GM06990 (cell line): ENCODE measurements around the gene SYNM.

ENCODE experiments used
- DNase-seq: peaks from one replicate; pipeline ENCODE4 v3.0.0-alpha.2; 2011; ENCODE audit not compliant: insufficient read length; ENCODE audit errors: extremely low read depth
- H3K27me3 ChIP-seq: replicated peaks from 2 replicates; pipeline ENCODE4 v1.6.0; 2011; ENCODE audit warnings: low read length; ENCODE audit not compliant: control insufficient read depth, insufficient read depth
- H3K36me3 ChIP-seq: 2 replicates; pipeline ENCODE4 v1.5.1; 2011; ENCODE audit warnings: low read length; ENCODE audit not compliant: control insufficient read depth, insufficient read depth
- H3K4me3 ChIP-seq: replicated peaks from 2 replicates; pipeline ENCODE4 v1.5.1; 2011; ENCODE audit warnings: low read depth, mild to moderate bottlenecking, control low read depth, low read length
- TF ChIP-seq, protein P1 (sequence below): IDR thresholded peaks from 2 replicates; pipeline ENCODE4 v1.5.1; 2011; ENCODE audit warnings: low read length, control low read depth, mild to moderate bottlenecking, inconsistent platforms; ENCODE audit not compliant: insufficient read depth, poor library complexity, severe bottlenecking

The SYNM gene

DNA sequence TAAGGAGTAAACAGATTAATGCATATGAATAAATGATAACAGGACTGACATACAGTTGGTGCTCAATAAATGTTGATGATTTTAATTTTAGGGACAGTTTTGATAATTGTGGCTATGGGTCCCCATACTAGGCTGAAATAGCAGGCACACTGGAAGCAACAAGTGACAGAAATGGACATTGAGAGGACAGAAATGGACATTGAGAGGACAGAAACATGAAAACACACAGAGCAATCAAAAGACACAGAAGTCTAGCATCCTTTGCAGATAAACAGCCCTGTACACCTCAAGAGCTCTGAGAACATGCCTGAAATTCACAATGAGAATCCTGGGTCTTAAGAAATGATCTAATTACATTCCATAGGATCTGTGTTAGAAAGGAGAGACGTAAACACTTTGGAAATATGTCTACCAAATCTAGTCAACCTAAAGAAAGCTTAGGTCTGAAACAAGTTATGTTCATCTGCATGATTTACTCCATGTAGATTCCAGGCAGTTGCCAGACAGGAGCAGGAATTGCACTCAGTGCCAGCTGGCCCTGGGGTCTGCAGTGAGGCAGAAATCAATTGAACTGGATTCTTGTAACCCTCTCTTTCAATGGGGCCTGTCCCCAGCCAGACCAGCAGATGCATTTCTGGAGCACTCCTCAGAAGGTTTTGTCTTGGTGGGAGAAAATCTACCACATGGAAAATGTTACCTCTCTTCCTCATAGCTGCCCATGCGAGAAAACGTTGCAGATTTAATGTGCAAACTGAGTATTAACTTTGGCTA is 60.3 kb downstream of the SYNM start:
- H3K27me3 ChIP-seq, result no peaks in the 10 kb centered on the region
- no peaks in the 10 kb centered on the region for H3K36me3 ChIP-seq
- TF ChIP-seq, protein P1, sequence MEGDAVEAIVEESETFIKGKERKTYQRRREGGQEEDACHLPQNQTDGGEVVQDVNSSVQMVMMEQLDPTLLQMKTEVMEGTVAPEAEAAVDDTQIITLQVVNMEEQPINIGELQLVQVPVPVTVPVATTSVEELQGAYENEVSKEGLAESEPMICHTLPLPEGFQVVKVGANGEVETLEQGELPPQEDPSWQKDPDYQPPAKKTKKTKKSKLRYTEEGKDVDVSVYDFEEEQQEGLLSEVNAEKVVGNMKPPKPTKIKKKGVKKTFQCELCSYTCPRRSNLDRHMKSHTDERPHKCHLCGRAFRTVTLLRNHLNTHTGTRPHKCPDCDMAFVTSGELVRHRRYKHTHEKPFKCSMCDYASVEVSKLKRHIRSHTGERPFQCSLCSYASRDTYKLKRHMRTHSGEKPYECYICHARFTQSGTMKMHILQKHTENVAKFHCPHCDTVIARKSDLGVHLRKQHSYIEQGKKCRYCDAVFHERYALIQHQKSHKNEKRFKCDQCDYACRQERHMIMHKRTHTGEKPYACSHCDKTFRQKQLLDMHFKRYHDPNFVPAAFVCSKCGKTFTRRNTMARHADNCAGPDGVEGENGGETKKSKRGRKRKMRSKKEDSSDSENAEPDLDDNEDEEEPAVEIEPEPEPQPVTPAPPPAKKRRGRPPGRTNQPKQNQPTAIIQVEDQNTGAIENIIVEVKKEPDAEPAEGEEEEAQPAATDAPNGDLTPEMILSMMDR, result no peak
- no peak for DNase-seq
- no peak overlapping the region for H3K4me3 ChIP-seq

DNA sequence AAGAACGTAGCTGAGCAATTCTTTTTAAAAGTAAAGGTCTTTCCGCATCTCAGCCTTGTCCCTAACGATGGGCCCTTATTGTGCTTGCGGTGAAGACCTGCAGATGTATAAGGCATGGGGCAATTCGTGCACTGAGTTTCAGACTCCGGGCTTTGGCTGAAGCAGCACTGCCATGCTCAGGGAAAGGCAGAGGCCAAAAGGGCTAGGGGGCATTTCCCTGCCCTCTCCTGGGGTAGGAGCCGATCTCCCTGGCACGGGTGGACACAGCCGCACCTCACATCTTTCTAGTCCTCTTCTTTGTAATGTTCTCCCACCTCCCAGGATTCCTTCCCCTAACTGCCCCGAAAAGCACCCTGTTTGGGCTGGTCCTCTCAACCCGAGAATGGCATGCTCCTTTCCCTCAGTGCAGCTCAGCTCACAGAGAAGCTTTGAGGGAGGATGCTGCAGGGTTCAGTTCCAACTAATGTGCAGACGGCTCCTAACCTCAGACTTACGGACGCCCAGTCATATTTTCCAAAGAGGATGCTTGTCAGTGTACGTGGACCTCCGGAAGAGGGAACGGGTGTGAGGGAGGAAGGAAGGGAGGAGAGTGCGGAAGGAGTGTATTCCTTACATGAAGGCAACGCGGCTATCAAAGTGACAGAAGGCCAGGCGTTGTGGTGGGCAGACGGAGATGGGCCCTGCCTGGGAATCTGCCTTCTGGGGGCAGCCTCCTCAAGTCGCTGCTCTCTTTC is 61.2 kb downstream of the SYNM start:
- DNase-seq, result no peak
- Histone ChIP-seq H3K4me3 (no peak overlapping the region), H3K27me3 (no peaks in the 10 kb centered on the region), H3K36me3 (no peaks in the 10 kb centered on the region)
- TF ChIP-seq, protein P1, result no peak

DNA sequence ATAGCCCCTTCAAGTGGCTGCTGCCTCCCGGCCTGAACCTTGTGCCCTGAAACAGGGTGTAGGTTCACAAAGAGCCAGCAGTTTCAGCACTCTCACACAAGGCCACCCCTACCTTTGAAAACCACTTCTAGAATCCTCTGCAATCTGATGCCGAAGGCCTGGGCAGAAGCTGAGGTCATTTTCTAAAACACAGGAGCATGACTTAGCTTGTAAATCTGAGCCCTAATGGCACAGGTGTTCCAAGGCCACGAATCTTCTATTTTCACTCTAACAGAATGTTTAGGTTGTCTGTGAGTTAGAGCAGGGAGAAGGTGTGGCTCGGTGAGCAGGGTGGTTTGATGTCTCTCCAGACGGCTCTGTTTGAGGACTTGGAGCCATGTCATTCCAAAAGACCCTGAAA is 62.3 kb downstream of the SYNM start:
- TF ChIP-seq, protein P1, result no peak
- H3K27me3 ChIP-seq, result no peaks in the 10 kb centered on the region

DNA sequence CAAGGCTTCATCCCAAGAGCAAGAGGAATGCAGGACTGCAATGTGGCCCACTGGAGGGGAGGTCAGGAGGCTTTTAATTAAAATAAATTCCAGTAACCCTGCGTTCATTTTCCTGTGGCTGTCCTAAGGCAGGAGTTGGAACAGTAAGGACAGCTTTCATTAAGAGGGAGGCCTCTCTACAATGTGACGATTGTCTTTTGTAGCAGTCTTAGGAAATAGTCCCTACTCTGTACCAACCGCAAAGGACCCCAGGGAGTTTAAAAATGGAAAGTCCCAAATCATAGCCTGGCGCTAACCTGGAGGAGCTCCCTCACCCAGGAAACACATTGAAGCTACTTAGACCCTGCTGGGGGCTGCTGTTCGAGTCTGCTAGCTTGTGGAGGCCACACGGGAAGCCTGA is 62.8 kb downstream of the SYNM start:
- TF ChIP-seq, protein P1, result no peak
- H3K36me3 ChIP-seq, result no peaks in the 10 kb centered on the region
- DNase-seq, result peak; percentile 29

More for the DNA sequence above, 62.3 kb downstream of the SYNM start:
- Histone ChIP-seq H3K4me3 (no peak overlapping the region), H3K36me3 (no peaks in the 10 kb centered on the region)
- DNase-seq, result no peak

DNA sequence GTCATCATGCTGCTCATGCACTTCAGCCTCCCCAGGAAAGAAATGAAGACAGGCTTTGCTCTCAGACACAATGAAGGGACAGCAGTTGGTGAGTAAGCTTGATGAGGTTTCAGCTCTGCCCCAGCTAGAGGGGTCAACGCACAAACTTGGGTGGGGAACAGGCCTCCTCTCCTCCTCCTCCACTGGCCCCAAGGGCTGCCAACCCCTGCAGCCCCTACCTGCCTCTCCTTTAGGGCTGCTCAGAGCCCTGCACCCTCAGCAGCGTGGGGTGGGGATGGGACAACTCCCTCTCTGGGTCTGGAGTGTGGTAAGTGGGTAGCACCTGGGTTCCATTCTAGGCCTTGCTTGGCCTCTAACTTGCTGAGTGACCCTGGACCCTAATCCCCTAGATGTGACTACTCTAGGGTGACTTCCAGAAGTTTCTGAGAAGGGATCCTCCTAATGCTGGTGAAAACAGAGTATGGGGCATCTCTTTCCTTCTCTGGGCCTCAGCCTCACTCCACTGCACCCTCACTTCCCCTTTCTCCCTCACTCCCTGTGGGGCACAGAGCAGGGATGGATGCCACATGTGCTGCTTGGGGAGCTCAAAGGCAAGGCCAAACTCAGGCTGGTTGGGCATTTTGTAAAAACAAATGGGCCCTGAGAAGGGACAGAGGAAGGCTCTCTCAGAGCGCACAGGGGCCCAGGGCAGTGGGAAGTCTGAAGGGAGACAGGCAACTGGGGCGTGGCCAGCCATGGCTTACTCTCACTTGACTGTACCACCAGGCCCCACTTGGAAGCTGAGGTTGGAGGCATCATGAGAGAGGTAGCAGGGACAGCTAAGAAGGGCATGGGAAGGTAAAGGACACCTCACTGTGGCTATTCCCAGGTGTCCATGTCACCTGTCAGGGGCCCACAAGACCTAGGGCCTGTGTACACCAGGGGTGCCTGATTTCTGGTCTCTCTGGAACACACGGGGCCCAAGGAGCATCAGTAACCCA is 64.0 kb downstream of the SYNM start:
- DNase-seq, result no peak
- H3K4me3 ChIP-seq, result no peak overlapping the region
- no peaks in the 10 kb centered on the region for H3K27me3 ChIP-seq
- H3K36me3 ChIP-seq, result no peaks in the 10 kb centered on the region; the same call in 1 of the 2 replicates
- TF ChIP-seq, protein P1, result no peak

More for the DNA sequence above, 62.8 kb downstream of the SYNM start:
- Histone ChIP-seq H3K4me3 (no peak overlapping the region), H3K27me3 (no peaks in the 10 kb centered on the region)
